ENCODE measurements around the gene TARM1. TPM values are rescaled to one million over a fixed set of nuclear protein-coding genes. Genes with fewer than 3 reads are reported as not detected.

TARM1 gene
- total and polyA plus RNA-seq, 2 experiments from 2014 or later, result not detected

GRCh38 chr19:54123682-54124081 is 42.5 kb upstream of the TARM1 start:
- H3K36me3 Mint-ChIP-seq (ENCODE audit: low read depth), result peaks cover 68% of the 10 kb centered on the region
- H3K79me2 ChIP-seq (replicated peaks; ENCODE audit: insufficient read depth), result no peaks in the 10 kb centered on the region
- DNase-seq (ENCODE audit: low spot score), result no peak
- 0 out of 2 replicates have a peak, but pooled peaks cover 2% of the 10 kb centered on the region for H3F3A ChIP-seq (replicated peaks; ENCODE audit: low read depth)
- peaks cover 14% of the 10 kb centered on the region for H3K27me3 Mint-ChIP-seq (ENCODE audit: insufficient read depth, low read depth, poor library complexity)
- H3K4me3 ChIP-seq, result no peak overlapping the region
- no peaks in the 10 kb centered on the region; the same call in 1 of the 2 replicates for H4K20me1 ChIP-seq (replicated peaks; ENCODE audit: insufficient read depth)
- no peak overlapping the region for H3K4me3 Mint-ChIP-seq
- no peaks in the 10 kb centered on the region for H3K9me2 ChIP-seq (ENCODE audit: insufficient read depth)
- H2AFZ ChIP-seq, result no peak overlapping the region
- no peaks in the 10 kb centered on the region for H3K4me1 ChIP-seq (ENCODE audit: insufficient read depth)
- H3K36me3 ChIP-seq (ENCODE audit: insufficient read depth), result peaks cover 10% of the 10 kb centered on the region; the same call in 1 of the 2 replicates
- no peak overlapping the region for H3K27ac ChIP-seq (ENCODE audit: low read depth)
- ATAC-seq, result no peak
- no peaks in the 10 kb centered on the region for H3K4me1 Mint-ChIP-seq
- no peaks in the 10 kb centered on the region for H3K9me3 Mint-ChIP-seq
- no peak overlapping the region for H3K4me2 ChIP-seq
- no peaks in the 10 kb centered on the region for H3K27me3 ChIP-seq (ENCODE audit: insufficient read depth)
- no peak for TF ChIP-seq ETS1 (IDR thresholded peaks at IDR 0.05)
- no peak overlapping the region for H3K27ac Mint-ChIP-seq

GRCh38 chr19:54121259-54121658 is 40.1 kb upstream of the TARM1 start:
- Mint-ChIP-seq H3K9me3 (no peaks in the 10 kb centered on the region; the same call in 2 of the 3 replicates), H3K4me3 (no peak overlapping the region), H3K4me1 (no peaks in the 10 kb centered on the region; the same call in 2 of the 3 replicates), H3K36me3 (ENCODE audit: low read depth) (peaks cover 66% of the 10 kb centered on the region), H3K27me3 (ENCODE audit: insufficient read depth, low read depth, poor library complexity) (peaks cover 11% of the 10 kb centered on the region), H3K27ac (no peak overlapping the region)
- Histone ChIP-seq H3K4me2 (no peak overlapping the region), H3K79me2 (replicated peaks; ENCODE audit: insufficient read depth) (peaks cover 14% of the 10 kb centered on the region), H3K9me2 (ENCODE audit: insufficient read depth) (no peaks in the 10 kb centered on the region), H2AFZ (no peak overlapping the region), H3F3A (replicated peaks; ENCODE audit: low read depth) (0 out of 2 replicates have a peak, but pooled peaks cover 2% of the 10 kb centered on the region), H3K36me3 (ENCODE audit: insufficient read depth) (0 out of 2 replicates have a peak, but pooled peaks cover 7% of the 10 kb centered on the region), H3K4me1 (ENCODE audit: insufficient read depth) (peaks cover 6% of the 10 kb centered on the region; the same call in 1 of the 2 replicates), H3K27me3 (ENCODE audit: insufficient read depth) (no peaks in the 10 kb centered on the region), H3K27ac (ENCODE audit: low read depth) (no peak overlapping the region), H4K20me1 (replicated peaks; ENCODE audit: insufficient read depth) (no peaks in the 10 kb centered on the region; the same call in 1 of the 2 replicates), H3K4me3 (no peak overlapping the region)
- no peak for TF ChIP-seq STAT1 (IDR thresholded peaks at IDR 0.05; ENCODE audit: unreplicated experiment)
- DNase-seq (ENCODE audit: low spot score), result no peak
- no peak for ATAC-seq

GRCh38 chr19:54115109-54116063 is 34.2 kb upstream of the TARM1 start, which contains the start of the genes PRPF31 and TFPT:
TSS of gene PRPF31 (plus strand) at chr19:54115754. CDS start at chr19:54118279, 2,525 bp downstream.
TSS of gene TFPT (minus strand) at chr19:54115657. CDS start at chr19:54115269, 388 bp downstream.
- H3K27ac Mint-ChIP-seq, result peak within 1 kb of the TSS; percentile 98
- H2AFZ ChIP-seq, result peak within 1 kb of the TSS; percentile 67; the same call in 1 of the 2 replicates
- H3F3A ChIP-seq (replicated peaks; ENCODE audit: low read depth), result peaks cover 7% of the 10 kb centered on the region; the same call in 1 of the 2 replicates
- peaks cover 7% of the 10 kb centered on the region; the same call in 2 of the 3 replicates for H3K9me3 Mint-ChIP-seq
- peak within 1 kb of the TSS; percentile 97 for H3K4me3 Mint-ChIP-seq
- peak within 1 kb of the TSS; percentile 92 for H3K4me2 ChIP-seq
- H3K27me3 ChIP-seq (ENCODE audit: insufficient read depth), result no peaks in the 10 kb centered on the region
- peaks cover 18% of the 10 kb centered on the region for H3K27me3 Mint-ChIP-seq (ENCODE audit: insufficient read depth, low read depth, poor library complexity)
- peak; percentile 100 for DNase-seq (ENCODE audit: low spot score)
- peaks cover 47% of the 10 kb centered on the region for H3K36me3 Mint-ChIP-seq (ENCODE audit: low read depth)
- peak; percentile 96 for ATAC-seq
- peak within 1 kb of the TSS; percentile 87 for H3K4me3 ChIP-seq
- no peak within 1 kb of the TSS; the same call in 1 of the 2 replicates for H3K27ac ChIP-seq (ENCODE audit: low read depth)
- H3K4me1 Mint-ChIP-seq, result peaks cover 8% of the 10 kb centered on the region
- H3K9me2 ChIP-seq (ENCODE audit: insufficient read depth), result no peaks in the 10 kb centered on the region
- peaks cover 9% of the 10 kb centered on the region; the same call in 1 of the 2 replicates for H4K20me1 ChIP-seq (replicated peaks; ENCODE audit: insufficient read depth)
- H3K79me2 ChIP-seq (replicated peaks; ENCODE audit: insufficient read depth), result peaks cover 20% of the 10 kb centered on the region
- H3K36me3 ChIP-seq (ENCODE audit: insufficient read depth), result peaks cover 13% of the 10 kb centered on the region
- peaks cover 11% of the 10 kb centered on the region; the same call in 1 of the 2 replicates for H3K4me1 ChIP-seq (ENCODE audit: insufficient read depth)
- no peak for TF ChIP-seq REST (IDR thresholded peaks at IDR 0.05; ENCODE audit: unreplicated experiment)
- TF ChIP-seq EZH2 (IDR thresholded peaks at IDR 0.05; ENCODE audit: low read depth, unreplicated experiment), result no peak
- TF ChIP-seq NANOG (IDR thresholded peaks at IDR 0.05; ENCODE audit: borderline replicate concordance), result no peak

Measured in GM23338 (cell line).